ENCODE measurements around the gene AMY1B. TPM values are rescaled to one million over a fixed set of nuclear protein-coding genes. Genes with fewer than 3 reads are reported as not detected.
"Not testable (repeated sequence)": the region's sequence is repeated elsewhere in the genome, so short reads cannot be mapped to it uniquely, and the experiment has no call there.

AMY1B gene
- total and polyA plus RNA-seq, 2 experiments from 2014 or later: not detected

- DNase-seq; H3K36me3 ChIP-seq (ENCODE audit: low read depth); H3K4me1 ChIP-seq (ENCODE audit: insufficient read depth); H3F3A ChIP-seq (ENCODE audit: insufficient read depth); H3K79me2 ChIP-seq (ENCODE audit: insufficient read depth); H3K9me2 ChIP-seq (ENCODE audit: insufficient read depth); H2AFZ ChIP-seq; H3K27me3 ChIP-seq (replicated peaks; ENCODE audit: insufficient read depth); H3K27ac ChIP-seq; H3K9me3 ChIP-seq (ENCODE audit: low read depth); H3K4me3 ChIP-seq; H4K20me1 ChIP-seq (ENCODE audit: insufficient read depth); H3K9ac ChIP-seq; H3K4me2 ChIP-seq (ENCODE audit: unreplicated experiment); in situ Hi-C loops (cut with MboI): not testable (repeated sequence)
- WGBS, 2 experiments (ENCODE audit: low coverage in 1 of 2, low lambda C conversion rate in 2 of 2, missing lambda C conversion rate in 2 of 2): no CpG with 5 or more reads among the region's 3 CpGs
Measured at GRCh38 chr1:103707670-103708069, 11.7 kb upstream of the AMY1B start.

GRCh38 chr1:103701256-103701655 lies 5.2 kb upstream of the AMY1B start:
- in situ Hi-C loops (cut with MboI); H3K9me2 ChIP-seq (ENCODE audit: insufficient read depth): not testable (repeated sequence)
- no CpG with 5 or more reads among the region's 4 CpGs for WGBS, 2 experiments (ENCODE audit: low coverage in 1 of 2, low lambda C conversion rate in 2 of 2, missing lambda C conversion rate in 2 of 2)

GRCh38 chr1:103700669-103701068 lies 4.7 kb upstream of the AMY1B start:
- H3K27ac ChIP-seq; H3K9me2 ChIP-seq (ENCODE audit: insufficient read depth); H3K4me2 ChIP-seq (ENCODE audit: unreplicated experiment); H3K9ac ChIP-seq; H4K20me1 ChIP-seq (ENCODE audit: insufficient read depth); H3K4me3 ChIP-seq; H3F3A ChIP-seq (ENCODE audit: insufficient read depth); H3K36me3 ChIP-seq (ENCODE audit: low read depth); H3K27me3 ChIP-seq (replicated peaks; ENCODE audit: insufficient read depth); H2AFZ ChIP-seq; H3K9me3 ChIP-seq (ENCODE audit: low read depth); H3K4me1 ChIP-seq (ENCODE audit: insufficient read depth); DNase-seq; H3K79me2 ChIP-seq (ENCODE audit: insufficient read depth); in situ Hi-C loops (cut with MboI): not testable (repeated sequence)
- WGBS, 2 experiments (ENCODE audit: low coverage in 1 of 2, low lambda C conversion rate in 2 of 2, missing lambda C conversion rate in 2 of 2): no CpG with 5 or more reads among the region's 4 CpGs

More at GRCh38 chr1:103701256-103701655, 5.2 kb upstream of the AMY1B start:
- not testable (repeated sequence) for H3K4me1 ChIP-seq (ENCODE audit: insufficient read depth); H3K9me3 ChIP-seq (ENCODE audit: low read depth); H2AFZ ChIP-seq; DNase-seq; H3K36me3 ChIP-seq (ENCODE audit: low read depth); H3K9ac ChIP-seq; H3K4me2 ChIP-seq (ENCODE audit: unreplicated experiment); H3K79me2 ChIP-seq (ENCODE audit: insufficient read depth); H3F3A ChIP-seq (ENCODE audit: insufficient read depth); H3K27ac ChIP-seq; H3K27me3 ChIP-seq (replicated peaks; ENCODE audit: insufficient read depth); H4K20me1 ChIP-seq (ENCODE audit: insufficient read depth); H3K4me3 ChIP-seq

- H3K9me2 ChIP-seq (ENCODE audit: insufficient read depth); H3K4me1 ChIP-seq (ENCODE audit: insufficient read depth); H3F3A ChIP-seq (ENCODE audit: insufficient read depth); H3K9me3 ChIP-seq (ENCODE audit: low read depth); H3K9ac ChIP-seq; H4K20me1 ChIP-seq (ENCODE audit: insufficient read depth); H3K36me3 ChIP-seq (ENCODE audit: low read depth); in situ Hi-C loops (cut with MboI); H3K27me3 ChIP-seq (replicated peaks; ENCODE audit: insufficient read depth); H3K4me3 ChIP-seq; H2AFZ ChIP-seq; H3K79me2 ChIP-seq (ENCODE audit: insufficient read depth); DNase-seq; H3K4me2 ChIP-seq (ENCODE audit: unreplicated experiment); H3K27ac ChIP-seq: not testable (repeated sequence)
- no CpG with 5 or more reads among the region's 6 CpGs for WGBS, 2 experiments (ENCODE audit: low coverage in 1 of 2, low lambda C conversion rate in 2 of 2, missing lambda C conversion rate in 2 of 2)
Measured at GRCh38 chr1:103697430-103697829, 1.4 kb upstream of the AMY1B start.

GRCh38 chr1:103676335-103676734 lies 19.7 kb downstream of the AMY1B start:
- H3K4me1 ChIP-seq (ENCODE audit: insufficient read depth); DNase-seq; H2AFZ ChIP-seq; H3K36me3 ChIP-seq (ENCODE audit: low read depth); H3K9me2 ChIP-seq (ENCODE audit: insufficient read depth); H3K79me2 ChIP-seq (ENCODE audit: insufficient read depth); in situ Hi-C loops (cut with MboI); H3K9ac ChIP-seq; H4K20me1 ChIP-seq (ENCODE audit: insufficient read depth); H3K4me3 ChIP-seq; H3K27me3 ChIP-seq (replicated peaks; ENCODE audit: insufficient read depth); H3K4me2 ChIP-seq (ENCODE audit: unreplicated experiment); H3K9me3 ChIP-seq (ENCODE audit: low read depth); H3K27ac ChIP-seq; H3F3A ChIP-seq (ENCODE audit: insufficient read depth): not testable (repeated sequence)
- WGBS, 2 experiments (ENCODE audit: low coverage in 1 of 2, low lambda C conversion rate in 2 of 2, missing lambda C conversion rate in 2 of 2): no CpG with 5 or more reads among the region's 3 CpGs

GRCh38 chr1:103655460-103655859 lies 40.5 kb downstream of the AMY1B start, which contains the start of gene AMY1A:
Gene AMY1A, plus strand, starts transcription at chr1:103655760. Its CDS starts 571 bp downstream, at chr1:103656331.
- not testable (repeated sequence) for H3K4me2 ChIP-seq (ENCODE audit: unreplicated experiment)

GRCh38 chr1:103654133-103654532 lies 41.9 kb downstream of the AMY1B start:
- H3F3A ChIP-seq (ENCODE audit: insufficient read depth); H3K27ac ChIP-seq; DNase-seq; H2AFZ ChIP-seq; H3K9me3 ChIP-seq (ENCODE audit: low read depth); H3K9ac ChIP-seq; H4K20me1 ChIP-seq (ENCODE audit: insufficient read depth); in situ Hi-C loops (cut with MboI); H3K4me2 ChIP-seq (ENCODE audit: unreplicated experiment); H3K9me2 ChIP-seq (ENCODE audit: insufficient read depth); H3K4me1 ChIP-seq (ENCODE audit: insufficient read depth); H3K27me3 ChIP-seq (replicated peaks; ENCODE audit: insufficient read depth); H3K4me3 ChIP-seq; H3K79me2 ChIP-seq (ENCODE audit: insufficient read depth); H3K36me3 ChIP-seq (ENCODE audit: low read depth): not testable (repeated sequence)
- no CpG with 5 or more reads among the region's 6 CpGs for WGBS, 2 experiments (ENCODE audit: low coverage in 1 of 2, low lambda C conversion rate in 2 of 2, missing lambda C conversion rate in 2 of 2)

More at GRCh38 chr1:103655460-103655859, 40.5 kb downstream of the AMY1B start, which contains the start of gene AMY1A:
- H3K4me3 ChIP-seq; H3K4me1 ChIP-seq (ENCODE audit: insufficient read depth); H4K20me1 ChIP-seq (ENCODE audit: insufficient read depth); H3F3A ChIP-seq (ENCODE audit: insufficient read depth); H3K27me3 ChIP-seq (replicated peaks; ENCODE audit: insufficient read depth); H2AFZ ChIP-seq; H3K36me3 ChIP-seq (ENCODE audit: low read depth); H3K9me2 ChIP-seq (ENCODE audit: insufficient read depth); H3K9me3 ChIP-seq (ENCODE audit: low read depth); H3K79me2 ChIP-seq (ENCODE audit: insufficient read depth); in situ Hi-C loops (cut with MboI); H3K27ac ChIP-seq; H3K9ac ChIP-seq; DNase-seq: not testable (repeated sequence)
- WGBS, 2 experiments (ENCODE audit: low coverage in 1 of 2, low lambda C conversion rate in 2 of 2, missing lambda C conversion rate in 2 of 2): no CpG with 5 or more reads among the region's 5 CpGs

GRCh38 chr1:103650889-103651288 lies 45.1 kb downstream of the AMY1B start:
- H3K4me1 ChIP-seq (ENCODE audit: insufficient read depth); H3K36me3 ChIP-seq (ENCODE audit: low read depth); H2AFZ ChIP-seq; H3K27me3 ChIP-seq (replicated peaks; ENCODE audit: insufficient read depth); H3K9me2 ChIP-seq (ENCODE audit: insufficient read depth); H3F3A ChIP-seq (ENCODE audit: insufficient read depth); H3K9me3 ChIP-seq (ENCODE audit: low read depth); H3K27ac ChIP-seq; H4K20me1 ChIP-seq (ENCODE audit: insufficient read depth); in situ Hi-C loops (cut with MboI); H3K9ac ChIP-seq; DNase-seq; H3K4me3 ChIP-seq; H3K79me2 ChIP-seq (ENCODE audit: insufficient read depth); H3K4me2 ChIP-seq (ENCODE audit: unreplicated experiment): not testable (repeated sequence)
- no CpG with 5 or more reads among the region's 4 CpGs for WGBS, 2 experiments (ENCODE audit: low coverage in 1 of 2, low lambda C conversion rate in 2 of 2, missing lambda C conversion rate in 2 of 2)

Data from GM23248 (cell line).